ENCODE measurements around the gene FYCO1.

GRCh38 chr3:45974686-45975085 lies 20.9 kb downstream of the FYCO1 start:
- TF ChIP-seq EP300 (IDR thresholded peaks at IDR 0.05): no peak
- TF ChIP-seq REST (IDR thresholded peaks at IDR 0.05): no peak
- TF ChIP-seq ZC3H11A (IDR thresholded peaks at IDR 0.05): no peak

Data from A549 (cell line).